GM23248 (cell line): ENCODE measurements around the gene CACNA1C. TPM values are rescaled to one million over a fixed set of nuclear protein-coding genes. Genes with fewer than 3 reads are reported as not detected.

Source experiments
- DNase-seq: peaks from one replicate; pipeline ENCODE4 v3.0.0-alpha.2; 2015
- H2AFZ ChIP-seq: fragments of 200-600 bp; sonication (generic); 2 replicates; pipeline ENCODE4 v1.6.1; 2016; ENCODE audit warnings: antibody characterized with exemption
- H3F3A ChIP-seq: fragments of 200-600 bp; sonication (generic); 2 replicates; pipeline ENCODE4 v1.6.1; 2016; ENCODE audit warnings: mild to moderate bottlenecking, antibody characterized with exemption, mixed run types; ENCODE audit not compliant: insufficient read depth
- H3K27ac ChIP-seq: fragments of 200-600 bp; sonication (generic); 2 replicates; pipeline ENCODE4 v1.5.1; 2016; ENCODE audit warnings: mild to moderate bottlenecking
- H3K27me3 ChIP-seq: fragments of 200-600 bp; sonication (generic); replicated peaks from 2 replicates; pipeline ENCODE4 v1.6.1; 2016; ENCODE audit warnings: mild to moderate bottlenecking; ENCODE audit not compliant: insufficient read depth
- H3K36me3 ChIP-seq: fragments of 200-600 bp; sonication (generic); 2 replicates; pipeline ENCODE4 v1.6.1; 2016; ENCODE audit warnings: low read depth, mild to moderate bottlenecking
- H3K4me1 ChIP-seq: fragments of 200-600 bp; sonication (generic); 2 replicates; pipeline ENCODE4 v1.6.1; 2016; ENCODE audit warnings: mild to moderate bottlenecking; ENCODE audit not compliant: insufficient read depth
- H3K4me2 ChIP-seq: fragments of 200-600 bp; sonication (generic); one replicate; pipeline ENCODE4 v1.6.1; 2016; ENCODE audit warnings: mild to moderate bottlenecking; ENCODE audit not compliant: unreplicated experiment
- H3K4me3 ChIP-seq: fragments of 200-600 bp; sonication (generic); 2 replicates; pipeline ENCODE4 v1.5.1; 2016; ENCODE audit warnings: mild to moderate bottlenecking
- H3K79me2 ChIP-seq: fragments of 200-600 bp; sonication (generic); 2 replicates; pipeline ENCODE4 v1.6.1; 2016; ENCODE audit warnings: mild to moderate bottlenecking; ENCODE audit not compliant: insufficient read depth
- H3K9ac ChIP-seq: fragments of 200-600 bp; sonication (generic); 2 replicates; pipeline ENCODE4 v1.6.1; 2016; ENCODE audit warnings: mild to moderate bottlenecking
- H3K9me2 ChIP-seq: fragments of 200-600 bp; sonication (generic); 2 replicates; pipeline ENCODE4 v1.6.1; 2016; ENCODE audit warnings: mixed run types, mild to moderate bottlenecking, moderate library complexity; ENCODE audit not compliant: insufficient read depth
- H3K9me3 ChIP-seq: fragments of 200-600 bp; sonication (generic); one replicate; pipeline ENCODE4 v1.6.1; 2017; ENCODE audit warnings: low read depth
- H4K20me1 ChIP-seq: fragments of 200-600 bp; sonication (generic); 2 replicates; pipeline ENCODE4 v1.6.0; 2016; ENCODE audit not compliant: insufficient read depth
- EZH2 ChIP-seq: fragments of 200-600 bp; sonication (generic); IDR thresholded peaks from 2 replicates; pipeline ENCODE4 v1.6.1; 2018; ENCODE audit warnings: antibody characterized with exemption, mild to moderate bottlenecking; ENCODE audit not compliant: insufficient read depth, poor library complexity, severe bottlenecking
- EZH2phosphoT487 ChIP-seq: fragments of 200-600 bp; sonication (generic); IDR thresholded peaks from 2 replicates; pipeline ENCODE4 v1.6.1; 2018; ENCODE audit warnings: antibody characterized with exemption, moderate library complexity, mild to moderate bottlenecking, low read depth; ENCODE audit not compliant: insufficient read depth
- WGBS, 2 experiments: methylation state at CpG; one replicate each; pipeline ENCODE4 v1.1.6; 2015 to 2017; ENCODE audit warnings: low lambda C conversion rate in 2 of 2, low coverage in 1 of 2; ENCODE audit errors: missing lambda C conversion rate in 2 of 2; 5-methylcytosine and 5-hydroxymethylcytosine counted together
- in situ Hi-C: fragments of 300-500 bp; cut with MboI; formaldehyde crosslinking; loops from 2 replicates; pipeline ENCODE4 v1.15.0; 2020
- polyA plus RNA-seq: library from polyadenylated mRNA; unstranded; fragments of >200 nt; fragmentation: Nextera tagmentation; extraction: Ambion mirVana; gene quantifications from 2 replicates; pipeline ENCODE4 v1.2.1, GENCODE V29; 2016
- total RNA-seq: library from RNA; depleted of rRNA; stranded (reverse); fragments of >200 nt; shearing (Covaris generic); gene quantifications from 2 replicates; pipeline ENCODE4 v1.2.3, GENCODE V29; 2014

The CACNA1C gene
- total and polyA plus RNA-seq, 2 experiments from 2014 or later: 4.9 to 11.5 TPM

GRCh38 chr12:2417481-2418160 is 364.8 kb downstream of the CACNA1C start:
- H3K36me3 ChIP-seq: no peaks in the 10 kb centered on the region
- H2AFZ ChIP-seq: no peak overlapping the region
- no peaks in the 10 kb centered on the region for H3K27me3 ChIP-seq
- H4K20me1 ChIP-seq: no peaks in the 10 kb centered on the region
- in situ Hi-C loops: no loop called here
- H3F3A ChIP-seq: no peaks in the 10 kb centered on the region
- H3K4me1 ChIP-seq: no peaks in the 10 kb centered on the region
- no peak overlapping the region for H3K4me2 ChIP-seq
- H3K9ac ChIP-seq: no peak overlapping the region
- no peak for DNase-seq
- H3K79me2 ChIP-seq: peaks cover 8% of the 10 kb centered on the region; the same call in 1 of the 2 replicates
- H3K9me3 ChIP-seq: no peaks in the 10 kb centered on the region
- WGBS, 2 experiments: 98 to 99% methylated on average over 10 of the region's 10 CpGs
- no peak for TF ChIP-seq EZH2phosphoT487
- TF ChIP-seq EZH2: no peak
- H3K4me3 ChIP-seq: no peak overlapping the region
- H3K9me2 ChIP-seq: no peaks in the 10 kb centered on the region
- H3K27ac ChIP-seq: no peak overlapping the region

GRCh38 chr12:2418579-2418978 is 365.8 kb downstream of the CACNA1C start:
- TF ChIP-seq EZH2phosphoT487 (no peak), EZH2 (no peak)
- no peaks in the 10 kb centered on the region for H3F3A ChIP-seq
- H3K9me3 ChIP-seq: no peaks in the 10 kb centered on the region
- no peaks in the 10 kb centered on the region for H3K27me3 ChIP-seq
- H3K4me1 ChIP-seq: no peaks in the 10 kb centered on the region
- no peaks in the 10 kb centered on the region for H3K9me2 ChIP-seq
- no peak overlapping the region for H3K9ac ChIP-seq
- DNase-seq: no peak
- H3K36me3 ChIP-seq: no peaks in the 10 kb centered on the region
- 100% methylated on average over 2 of the region's 2 CpGs for WGBS, 2 experiments
- H3K4me2 ChIP-seq: no peak overlapping the region
- no peaks in the 10 kb centered on the region for H4K20me1 ChIP-seq
- in situ Hi-C loops: no loop called here
- H3K27ac ChIP-seq: no peak overlapping the region
- H3K79me2 ChIP-seq: peaks cover 8% of the 10 kb centered on the region; the same call in 1 of the 2 replicates
- no peak overlapping the region for H3K4me3 ChIP-seq
- no peak overlapping the region for H2AFZ ChIP-seq

- H4K20me1 ChIP-seq: no peaks in the 10 kb centered on the region; the same call in 1 of the 2 replicates
- in situ Hi-C loops: no loop called here
- H3K36me3 ChIP-seq: no peaks in the 10 kb centered on the region
- H3K4me2 ChIP-seq: no peak overlapping the region
- 58 to 60% methylated on average over 8 of the region's 8 CpGs for WGBS, 2 experiments
- no peak for DNase-seq
- H3K9me3 ChIP-seq: no peaks in the 10 kb centered on the region
- H3K4me1 ChIP-seq: no peaks in the 10 kb centered on the region
- H3K9ac ChIP-seq: no peak overlapping the region
- H3K9me2 ChIP-seq: no peaks in the 10 kb centered on the region
- H3K79me2 ChIP-seq: 0 out of 2 replicates have a peak, but pooled peaks cover 8% of the 10 kb centered on the region
- H2AFZ ChIP-seq: no peak overlapping the region
- no peak overlapping the region for H3K27ac ChIP-seq
- no peaks in the 10 kb centered on the region for H3K27me3 ChIP-seq
- no peaks in the 10 kb centered on the region for H3F3A ChIP-seq
- TF ChIP-seq EZH2phosphoT487: no peak
- TF ChIP-seq EZH2: no peak
- H3K4me3 ChIP-seq: no peak overlapping the region
These were observed 369.8 kb downstream of the CACNA1C start for GRCh38 chr12:2422591-2422990.

DNA sequence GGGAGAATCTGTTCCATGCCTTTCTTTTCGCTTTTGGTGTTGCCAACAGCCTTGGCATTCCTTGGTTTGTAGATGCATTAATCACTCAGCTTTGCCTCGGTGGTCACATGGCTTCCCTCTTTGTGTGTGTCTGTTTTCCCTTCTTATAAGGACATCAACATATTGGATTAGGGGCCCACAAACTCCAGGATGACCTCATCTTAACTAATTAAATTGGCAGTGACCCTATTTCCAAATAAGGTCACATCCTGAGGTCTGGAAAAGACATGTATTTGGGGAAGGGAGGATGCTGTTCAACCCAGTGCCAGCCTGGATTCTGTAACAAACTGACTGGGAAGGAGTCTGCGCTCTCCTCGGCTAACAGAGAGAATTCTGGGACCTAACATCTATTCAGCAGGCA is 376.2 kb downstream of the CACNA1C start:
- H3F3A ChIP-seq: no peaks in the 10 kb centered on the region
- H3K9me3 ChIP-seq: no peaks in the 10 kb centered on the region
- H3K4me1 ChIP-seq: peaks cover 10% of the 10 kb centered on the region
- in situ Hi-C loops: no loop called here
- WGBS, 2 experiments: 29 to 33% methylated on average over 4 of the region's 4 CpGs
- no peak overlapping the region for H3K27ac ChIP-seq
- H3K4me3 ChIP-seq: no peak overlapping the region
- peak; percentile 52 for DNase-seq
- no peak overlapping the region for H3K4me2 ChIP-seq
- no peaks in the 10 kb centered on the region for H3K36me3 ChIP-seq
- no peaks in the 10 kb centered on the region for H3K27me3 ChIP-seq
- no peak overlapping the region for H2AFZ ChIP-seq
- no peak overlapping the region for H3K9ac ChIP-seq
- H3K9me2 ChIP-seq: no peaks in the 10 kb centered on the region
- H3K79me2 ChIP-seq: no peaks in the 10 kb centered on the region
- H4K20me1 ChIP-seq: peaks cover 3% of the 10 kb centered on the region; the same call in 1 of the 2 replicates
- no peak for TF ChIP-seq EZH2
- TF ChIP-seq EZH2phosphoT487: no peak

DNA sequence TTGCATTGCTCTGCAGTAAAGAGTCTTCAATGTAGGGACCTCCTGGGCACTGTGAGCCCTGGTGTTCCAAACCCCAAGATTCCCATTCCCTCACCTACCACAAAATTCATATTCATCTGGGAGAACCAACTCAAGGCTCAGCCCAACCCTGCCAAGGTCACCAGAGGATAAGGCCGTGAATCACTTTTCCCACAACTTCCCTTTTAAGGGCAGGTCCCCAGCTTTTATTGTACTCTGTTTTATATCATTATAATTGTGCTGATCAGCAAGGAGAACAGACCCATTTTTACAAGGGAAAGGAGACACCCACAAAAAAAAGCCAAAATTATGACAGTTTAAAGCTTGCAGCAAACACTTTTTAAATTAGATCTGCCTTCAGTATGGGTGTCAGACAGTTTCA is 379.0 kb downstream of the CACNA1C start:
- TF ChIP-seq EZH2phosphoT487 (no peak), EZH2 (no peak)
- H3K9me3 ChIP-seq: no peaks in the 10 kb centered on the region
- H3K4me1 ChIP-seq: peaks cover 10% of the 10 kb centered on the region
- no peaks in the 10 kb centered on the region for H3K27me3 ChIP-seq
- no peak overlapping the region for H3K9ac ChIP-seq
- H3F3A ChIP-seq: no peaks in the 10 kb centered on the region
- peaks cover 4% of the 10 kb centered on the region; the same call in 1 of the 2 replicates for H3K79me2 ChIP-seq
- 9 to 12% methylated on average over 1 of the region's 1 CpG for WGBS, 2 experiments
- no peak overlapping the region for H3K27ac ChIP-seq
- peaks cover 3% of the 10 kb centered on the region; the same call in 1 of the 2 replicates for H4K20me1 ChIP-seq
- peak overlapping the region; percentile 11 for H3K4me2 ChIP-seq
- in situ Hi-C loops: no loop called here
- no peak overlapping the region for H2AFZ ChIP-seq
- no peaks in the 10 kb centered on the region for H3K36me3 ChIP-seq
- H3K4me3 ChIP-seq: no peak overlapping the region
- H3K9me2 ChIP-seq: no peaks in the 10 kb centered on the region
- peak; percentile 75 for DNase-seq
